Neural cell (in vitro differentiated cells): ENCODE measurements around the gene UNC5C. TPM values are rescaled to one million over a fixed set of nuclear protein-coding genes. Genes with fewer than 3 reads are reported as not detected.

ENCODE experiments used
- H2AFZ ChIP-seq: fragments of 200-600, 300-800 bp; sonication (generic), shearing (Covaris generic); 2 replicates; pipeline ENCODE4 v1.6.0; 2014; ENCODE audit warnings: low read depth, mild to moderate bottlenecking, antibody characterized with exemption, low read length, moderate library complexity
- H3F3A ChIP-seq: fragments of 200-600 bp; shearing (Covaris generic); 2 replicates; pipeline ENCODE4 v1.6.1; 2016; ENCODE audit warnings: mild to moderate bottlenecking, moderate library complexity, mixed read lengths, antibody characterized with exemption, low read length; ENCODE audit not compliant: insufficient read depth, poor library complexity, severe bottlenecking
- H3K27ac ChIP-seq: fragments of 200-600, 300-800 bp; sonication (generic), shearing (Covaris generic); 2 replicates; pipeline ENCODE4 v1.5.1; 2014; ENCODE audit warnings: mild to moderate bottlenecking, low read length, moderate library complexity
- H3K27me3 ChIP-seq: fragments of 300-800, 200-600 bp; sonication (generic), shearing (Covaris generic); 2 replicates; pipeline ENCODE4 v1.6.0; 2014; ENCODE audit warnings: mild to moderate bottlenecking, low read depth, low read length, moderate library complexity; ENCODE audit not compliant: insufficient read depth
- H3K36me3 ChIP-seq: fragments of 300-800, 200-600 bp; sonication (generic), shearing (Covaris generic); 2 replicates; pipeline ENCODE4 v1.5.1; 2014; ENCODE audit warnings: mild to moderate bottlenecking, antibody characterized with exemption, low read length, moderate library complexity; ENCODE audit not compliant: insufficient read depth
- H3K4me2 ChIP-seq: fragments of 300-800, 200-600 bp; sonication (generic), shearing (Covaris generic); 2 replicates; pipeline ENCODE4 v1.6.0; 2014; ENCODE audit warnings: mild to moderate bottlenecking, low read length
- H3K4me3 ChIP-seq: fragments of 300-800, 200-600 bp; sonication (generic), shearing (Covaris generic); 2 replicates; pipeline ENCODE4 v1.5.1; 2014; ENCODE audit warnings: mild to moderate bottlenecking, low read length, moderate library complexity
- H3K79me2 ChIP-seq: fragments of 200-600 bp; shearing (Covaris generic); replicated peaks from 2 replicates; pipeline ENCODE4 v1.6.0; 2014; ENCODE audit warnings: mild to moderate bottlenecking, low read length, moderate library complexity; ENCODE audit not compliant: insufficient read depth
- H3K9ac ChIP-seq: fragments of 300-800, 200-600 bp; sonication (generic), shearing (Covaris generic); 2 replicates; pipeline ENCODE4 v1.6.1; 2016; ENCODE audit warnings: mild to moderate bottlenecking, low read length, mixed read lengths
- H3K9me2 ChIP-seq: fragments of 200-600 bp; shearing (Covaris generic); 2 replicates; pipeline ENCODE4 v1.6.1; 2016; ENCODE audit warnings: mild to moderate bottlenecking, low read length, mixed read lengths; ENCODE audit not compliant: insufficient read depth
- H3K9me3 ChIP-seq: fragments of 200-600, 300-800 bp; sonication (generic), shearing (Covaris generic); 2 replicates; pipeline ENCODE4 v1.6.1; 2016; ENCODE audit warnings: mild to moderate bottlenecking, mixed run types, low read length, moderate library complexity, mixed read lengths
- H4K20me1 ChIP-seq: fragments of 200-600 bp; shearing (Covaris generic); 2 replicates; pipeline ENCODE4 v1.6.1; 2016; ENCODE audit warnings: mild to moderate bottlenecking, mixed run types; ENCODE audit not compliant: insufficient read depth
- EP300 ChIP-seq: fragments of 450-650 bp; conservative IDR thresholded peaks from 2 replicates; pipeline ENCODE4 v1.6.1; 2014; ENCODE audit warnings: antibody characterized with exemption, mild to moderate bottlenecking, moderate library complexity; ENCODE audit not compliant: poor library complexity, severe bottlenecking
- EZH2 ChIP-seq: fragments of 200-600, 300-800 bp; shearing (Covaris generic), sonication (generic); IDR thresholded peaks from 2 replicates; pipeline ENCODE4 v1.6.1; 2014; ENCODE audit warnings: antibody characterized with exemption, low read length, borderline replicate concordance, mild to moderate bottlenecking; ENCODE audit not compliant: insufficient read depth, poor library complexity, severe bottlenecking
- MXI1 ChIP-seq: fragments of 450-650 bp; conservative IDR thresholded peaks from 2 replicates; pipeline ENCODE4 v1.6.1; 2014; ENCODE audit warnings: antibody characterized with exemption, mild to moderate bottlenecking; ENCODE audit not compliant: poor library complexity, severe bottlenecking
- POLR2AphosphoS5 ChIP-seq: IDR thresholded peaks from 2 replicates; pipeline ENCODE4 v1.6.1; 2012
- RAD21 ChIP-seq: fragments of 450-650 bp; conservative IDR thresholded peaks from 2 replicates; pipeline ENCODE4 v1.6.1; 2014; ENCODE audit warnings: antibody characterized with exemption, mild to moderate bottlenecking, moderate library complexity
- SMC3 ChIP-seq: fragments of 450-650 bp; conservative IDR thresholded peaks from 2 replicates; pipeline ENCODE4 v1.6.1; 2014; ENCODE audit warnings: antibody characterized with exemption, mild to moderate bottlenecking, moderate library complexity; ENCODE audit not compliant: poor library complexity
- TAF1 ChIP-seq: IDR thresholded peaks from 2 replicates; pipeline ENCODE4 v1.6.1; 2012; ENCODE audit warnings: low read depth
- polyA plus RNA-seq: library from polyadenylated mRNA; depleted of rRNA; stranded (reverse); fragments of >200 nt; gene quantifications from 2 replicates; pipeline ENCODE4 v1.2.3, GENCODE V29; 2014
- TF ChIP-seq, protein P1 (sequence below): fragments of 450-650 bp; IDR thresholded peaks from 2 replicates; pipeline ENCODE4 v1.5.1; 2014; ENCODE audit warnings: antibody characterized with exemption, mild to moderate bottlenecking, moderate library complexity; ENCODE audit not compliant: poor library complexity, severe bottlenecking
- TF ChIP-seq, protein P2 (sequence below): IDR thresholded peaks from 2 replicates; pipeline ENCODE4 v1.6.1; 2012; ENCODE audit warnings: borderline replicate concordance

Gene UNC5C
- polyA plus RNA-seq, 1 donor from 2014 or later: 0.56 TPM

DNA sequence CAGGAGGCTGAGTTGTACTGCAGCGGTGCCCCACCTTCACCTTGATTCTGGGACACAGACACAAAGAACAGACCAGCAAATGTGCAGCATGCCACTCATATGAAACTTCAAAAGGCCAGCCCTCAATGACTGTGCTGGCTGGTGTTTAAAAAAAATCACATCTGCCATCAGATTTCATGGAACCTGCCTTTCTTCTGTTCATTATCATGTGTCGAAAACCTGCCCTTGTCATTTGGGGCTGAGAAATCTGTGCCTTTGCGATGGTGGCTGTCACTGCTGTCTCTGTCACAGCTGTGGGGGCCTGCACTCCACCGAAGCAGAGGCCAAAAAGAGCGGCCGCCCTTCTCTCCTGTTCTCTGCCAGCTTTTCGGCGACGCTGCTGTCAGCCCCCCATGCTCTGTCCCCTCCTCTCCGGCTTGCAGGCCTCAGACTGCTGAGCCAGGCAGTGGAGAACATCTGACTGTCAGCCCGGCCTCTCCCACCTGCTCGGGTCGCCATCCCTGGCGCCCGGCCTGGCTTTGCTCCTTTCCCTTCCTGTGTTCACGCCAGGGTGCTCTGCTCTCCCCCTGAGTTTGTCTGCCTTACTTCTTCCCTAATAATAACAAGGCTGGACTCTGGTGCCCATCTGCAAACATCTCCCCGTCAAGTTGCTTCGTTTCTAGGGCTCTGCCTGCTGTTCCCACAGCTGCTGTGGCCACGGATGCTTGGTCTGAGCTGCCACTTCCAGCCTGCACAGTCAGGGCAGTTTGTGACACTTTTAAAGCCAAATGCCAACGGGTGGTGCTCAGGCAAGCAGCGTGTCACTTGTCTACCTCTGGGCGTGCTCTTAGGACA, 355.2 kb downstream of the UNC5C start:
- H3K9me2 ChIP-seq: no peaks in the 10 kb centered on the region
- no peak overlapping the region for H3K27ac ChIP-seq
- H2AFZ ChIP-seq: no peak overlapping the region
- TF ChIP-seq RAD21: no peak
- TF ChIP-seq SMC3: no peak
- TF ChIP-seq POLR2AphosphoS5: no peak
- TF ChIP-seq, protein P1, sequence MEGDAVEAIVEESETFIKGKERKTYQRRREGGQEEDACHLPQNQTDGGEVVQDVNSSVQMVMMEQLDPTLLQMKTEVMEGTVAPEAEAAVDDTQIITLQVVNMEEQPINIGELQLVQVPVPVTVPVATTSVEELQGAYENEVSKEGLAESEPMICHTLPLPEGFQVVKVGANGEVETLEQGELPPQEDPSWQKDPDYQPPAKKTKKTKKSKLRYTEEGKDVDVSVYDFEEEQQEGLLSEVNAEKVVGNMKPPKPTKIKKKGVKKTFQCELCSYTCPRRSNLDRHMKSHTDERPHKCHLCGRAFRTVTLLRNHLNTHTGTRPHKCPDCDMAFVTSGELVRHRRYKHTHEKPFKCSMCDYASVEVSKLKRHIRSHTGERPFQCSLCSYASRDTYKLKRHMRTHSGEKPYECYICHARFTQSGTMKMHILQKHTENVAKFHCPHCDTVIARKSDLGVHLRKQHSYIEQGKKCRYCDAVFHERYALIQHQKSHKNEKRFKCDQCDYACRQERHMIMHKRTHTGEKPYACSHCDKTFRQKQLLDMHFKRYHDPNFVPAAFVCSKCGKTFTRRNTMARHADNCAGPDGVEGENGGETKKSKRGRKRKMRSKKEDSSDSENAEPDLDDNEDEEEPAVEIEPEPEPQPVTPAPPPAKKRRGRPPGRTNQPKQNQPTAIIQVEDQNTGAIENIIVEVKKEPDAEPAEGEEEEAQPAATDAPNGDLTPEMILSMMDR: no peak
- no peak for TF ChIP-seq EZH2
- TF ChIP-seq, protein P2, sequence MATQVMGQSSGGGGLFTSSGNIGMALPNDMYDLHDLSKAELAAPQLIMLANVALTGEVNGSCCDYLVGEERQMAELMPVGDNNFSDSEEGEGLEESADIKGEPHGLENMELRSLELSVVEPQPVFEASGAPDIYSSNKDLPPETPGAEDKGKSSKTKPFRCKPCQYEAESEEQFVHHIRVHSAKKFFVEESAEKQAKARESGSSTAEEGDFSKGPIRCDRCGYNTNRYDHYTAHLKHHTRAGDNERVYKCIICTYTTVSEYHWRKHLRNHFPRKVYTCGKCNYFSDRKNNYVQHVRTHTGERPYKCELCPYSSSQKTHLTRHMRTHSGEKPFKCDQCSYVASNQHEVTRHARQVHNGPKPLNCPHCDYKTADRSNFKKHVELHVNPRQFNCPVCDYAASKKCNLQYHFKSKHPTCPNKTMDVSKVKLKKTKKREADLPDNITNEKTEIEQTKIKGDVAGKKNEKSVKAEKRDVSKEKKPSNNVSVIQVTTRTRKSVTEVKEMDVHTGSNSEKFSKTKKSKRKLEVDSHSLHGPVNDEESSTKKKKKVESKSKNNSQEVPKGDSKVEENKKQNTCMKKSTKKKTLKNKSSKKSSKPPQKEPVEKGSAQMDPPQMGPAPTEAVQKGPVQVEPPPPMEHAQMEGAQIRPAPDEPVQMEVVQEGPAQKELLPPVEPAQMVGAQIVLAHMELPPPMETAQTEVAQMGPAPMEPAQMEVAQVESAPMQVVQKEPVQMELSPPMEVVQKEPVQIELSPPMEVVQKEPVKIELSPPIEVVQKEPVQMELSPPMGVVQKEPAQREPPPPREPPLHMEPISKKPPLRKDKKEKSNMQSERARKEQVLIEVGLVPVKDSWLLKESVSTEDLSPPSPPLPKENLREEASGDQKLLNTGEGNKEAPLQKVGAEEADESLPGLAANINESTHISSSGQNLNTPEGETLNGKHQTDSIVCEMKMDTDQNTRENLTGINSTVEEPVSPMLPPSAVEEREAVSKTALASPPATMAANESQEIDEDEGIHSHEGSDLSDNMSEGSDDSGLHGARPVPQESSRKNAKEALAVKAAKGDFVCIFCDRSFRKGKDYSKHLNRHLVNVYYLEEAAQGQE: no peak
- no peak for TF ChIP-seq EP300
- TF ChIP-seq MXI1: no peak
- no peak for TF ChIP-seq TAF1
- H3K9ac ChIP-seq: no peak overlapping the region
- no peak overlapping the region for H3K4me3 ChIP-seq
- H4K20me1 ChIP-seq: no peaks in the 10 kb centered on the region
- peaks cover 20% of the 10 kb centered on the region for H3K27me3 ChIP-seq
- no peak overlapping the region for H3K4me2 ChIP-seq
- no peaks in the 10 kb centered on the region for H3F3A ChIP-seq
- H3K79me2 ChIP-seq: no peaks in the 10 kb centered on the region
- no peaks in the 10 kb centered on the region for H3K9me3 ChIP-seq
- no peaks in the 10 kb centered on the region for H3K36me3 ChIP-seq

DNA sequence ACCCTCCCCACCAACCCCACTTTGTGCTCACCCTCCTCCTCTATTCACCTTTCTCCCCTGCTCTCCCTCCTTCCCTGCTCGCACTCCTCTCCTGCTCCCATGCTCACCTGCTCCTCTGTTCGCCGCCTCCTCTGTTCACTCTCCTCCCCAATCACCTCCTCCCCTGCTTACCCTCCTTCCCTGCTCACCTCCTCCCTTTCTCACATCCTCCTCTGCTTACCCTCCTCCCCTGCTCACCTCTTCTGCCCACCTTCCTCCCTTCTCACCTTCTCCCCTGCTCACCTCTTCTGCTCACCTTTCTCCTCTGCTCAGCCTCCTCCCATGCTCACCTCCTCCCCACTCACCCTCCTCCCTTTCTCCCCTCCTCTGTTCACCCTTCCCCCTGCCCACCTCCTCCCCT, 357.2 kb downstream of the UNC5C start:
- H3K4me2 ChIP-seq: no peak overlapping the region
- H3K9ac ChIP-seq: no peak overlapping the region
- peaks cover 20% of the 10 kb centered on the region for H3K27me3 ChIP-seq
- H3F3A ChIP-seq: no peaks in the 10 kb centered on the region
- no peaks in the 10 kb centered on the region for H4K20me1 ChIP-seq
- no peak overlapping the region for H3K27ac ChIP-seq
- H3K4me3 ChIP-seq: no peak overlapping the region
- no peak overlapping the region for H2AFZ ChIP-seq
- H3K79me2 ChIP-seq: no peaks in the 10 kb centered on the region
- TF ChIP-seq, protein P2: no peak
- TF ChIP-seq POLR2AphosphoS5 (no peak), TAF1 (no peak), SMC3 (no peak), EP300 (no peak), MXI1 (no peak), EZH2 (no peak), RAD21 (no peak)
- TF ChIP-seq, protein P1: no peak
- no peaks in the 10 kb centered on the region for H3K36me3 ChIP-seq
- H3K9me3 ChIP-seq: no peaks in the 10 kb centered on the region
- no peaks in the 10 kb centered on the region for H3K9me2 ChIP-seq
